ENCODE measurements around the gene CAPZA1.

GRCh38 chr1:112599477-112599876 lies 20.2 kb upstream of the CAPZA1 start:
- TF ChIP-seq CTCF (IDR thresholded peaks at IDR 0.05) (no peak), POLR2A (IDR thresholded peaks at IDR 0.05) (no peak)
